OCI-LY3 (cell line): ENCODE measurements around the gene PHKB.

Experiments
- H2AFZ ChIP-seq: fragments of 200-600, 300-600 bp; shearing (Covaris generic); 2 replicates; pipeline ENCODE4 v1.6.0; 2014; ENCODE audit warnings: antibody characterized with exemption, low read depth, low read length
- H3K27ac ChIP-seq: fragments of 200-600, 300-600 bp; sonication (generic); 2 replicates; pipeline ENCODE4 v1.5.1; 2014; ENCODE audit warnings: mild to moderate bottlenecking, low read length, moderate library complexity, mixed read lengths
- H3K27me3 ChIP-seq: fragments of 200-600, 300-600 bp; sonication (generic); 2 replicates; pipeline ENCODE4 v1.6.1; 2014; ENCODE audit warnings: low read depth, low read length, mixed read lengths
- H3K36me3 ChIP-seq: fragments of 200-600, 300-600 bp; sonication (generic); replicated peaks from 2 replicates; pipeline ENCODE3; 2014; ENCODE audit warnings: low read depth, low read length, mixed read lengths
- H3K4me1 ChIP-seq: fragments of 300-600, 200-600 bp; sonication (generic); 2 replicates; pipeline ENCODE4 v1.6.1; 2014; ENCODE audit warnings: low read length, mixed read lengths
- H3K4me2 ChIP-seq: fragments of 200-600, 300-600 bp; sonication (generic); 2 replicates; pipeline ENCODE4 v1.6.1; 2014; ENCODE audit warnings: low read length, mixed read lengths
- H3K4me3 ChIP-seq: fragments of 300-600, 200-600 bp; sonication (generic); 2 replicates; pipeline ENCODE4 v1.5.1; 2014; ENCODE audit warnings: antibody characterized with exemption, mild to moderate bottlenecking, low read length, moderate library complexity
- H3K79me2 ChIP-seq: fragments of 300-600, 200-600 bp; shearing (Covaris generic); 2 replicates; pipeline ENCODE4 v1.6.1; 2014; ENCODE audit warnings: mild to moderate bottlenecking, low read length, mixed read lengths
- H3K9ac ChIP-seq: fragments of 300-600, 200-600 bp; shearing (Covaris generic); 2 replicates; pipeline ENCODE4 v1.6.0; 2014; ENCODE audit warnings: mild to moderate bottlenecking, low read length, moderate library complexity
- H3K9me3 ChIP-seq: fragments of 200-600, 300-600 bp; shearing (Covaris generic); 2 replicates; pipeline ENCODE4 v1.6.1; 2014; ENCODE audit warnings: low read length, mixed read lengths; ENCODE audit not compliant: insufficient read depth
- H4K20me1 ChIP-seq: fragments of 200-600, 300-600 bp; sonication (generic); 2 replicates; pipeline ENCODE4 v1.6.1; 2016; ENCODE audit warnings: low read length, mixed read lengths; ENCODE audit not compliant: insufficient read depth
- CTCF ChIP-seq: fragments of 200-600, 300-600 bp; sonication (generic); IDR thresholded peaks from 2 replicates; pipeline ENCODE4 v1.5.1; 2014; ENCODE audit warnings: antibody characterized with exemption, low read length, low read depth
- EZH2phosphoT487 ChIP-seq: fragments of 200-600 bp; shearing (Covaris generic); IDR thresholded peaks from 2 replicates; pipeline ENCODE4 v1.6.1; 2018; ENCODE audit warnings: antibody characterized with exemption, mixed run types, low read depth

PHKB gene

GRCh38 chr16:47631131-47631530 lies 170.0 kb downstream of the PHKB start:
- no peaks in the 10 kb centered on the region for H3K9me3 ChIP-seq
- H3K27me3 ChIP-seq: no peaks in the 10 kb centered on the region
- H3K9ac ChIP-seq: no peak overlapping the region
- TF ChIP-seq CTCF (no peak), EZH2phosphoT487 (no peak)
- no peaks in the 10 kb centered on the region for H3K36me3 ChIP-seq
- H3K79me2 ChIP-seq: no peaks in the 10 kb centered on the region
- H2AFZ ChIP-seq: no peak overlapping the region
- H3K4me1 ChIP-seq: no peaks in the 10 kb centered on the region
- H4K20me1 ChIP-seq: no peaks in the 10 kb centered on the region
- H3K4me3 ChIP-seq: no peak overlapping the region
- H3K4me2 ChIP-seq: no peak overlapping the region
- H3K27ac ChIP-seq: no peak overlapping the region

GRCh38 chr16:47634126-47634525 lies 173.0 kb downstream of the PHKB start:
- no peak for TF ChIP-seq EZH2phosphoT487
- no peak for TF ChIP-seq CTCF
- Histone ChIP-seq H4K20me1 (no peaks in the 10 kb centered on the region), H3K9ac (no peak overlapping the region), H2AFZ (no peak overlapping the region), H3K9me3 (no peaks in the 10 kb centered on the region), H3K4me2 (no peak overlapping the region), H3K79me2 (no peaks in the 10 kb centered on the region), H3K27me3 (no peaks in the 10 kb centered on the region), H3K4me3 (no peak overlapping the region), H3K27ac (no peak overlapping the region), H3K36me3 (no peaks in the 10 kb centered on the region), H3K4me1 (no peaks in the 10 kb centered on the region)

GRCh38 chr16:47634727-47635126 lies 173.6 kb downstream of the PHKB start:
- no peaks in the 10 kb centered on the region for H4K20me1 ChIP-seq
- H3K9ac ChIP-seq: no peak overlapping the region
- H2AFZ ChIP-seq: no peak overlapping the region
- H3K4me2 ChIP-seq: no peak overlapping the region
- no peaks in the 10 kb centered on the region for H3K36me3 ChIP-seq
- no peak overlapping the region for H3K4me3 ChIP-seq
- H3K79me2 ChIP-seq: no peaks in the 10 kb centered on the region
- TF ChIP-seq EZH2phosphoT487 (no peak), CTCF (no peak)
- H3K4me1 ChIP-seq: no peaks in the 10 kb centered on the region
- no peak overlapping the region for H3K27ac ChIP-seq
- H3K9me3 ChIP-seq: no peaks in the 10 kb centered on the region
- no peaks in the 10 kb centered on the region for H3K27me3 ChIP-seq

GRCh38 chr16:47636501-47637099 lies 175.5 kb downstream of the PHKB start:
- H3K36me3 ChIP-seq: no peaks in the 10 kb centered on the region
- H4K20me1 ChIP-seq: no peaks in the 10 kb centered on the region
- H3K4me2 ChIP-seq: no peak overlapping the region
- no peak overlapping the region for H3K4me3 ChIP-seq
- no peaks in the 10 kb centered on the region for H3K9me3 ChIP-seq
- H2AFZ ChIP-seq: no peak overlapping the region
- H3K9ac ChIP-seq: no peak overlapping the region
- no peaks in the 10 kb centered on the region for H3K27me3 ChIP-seq
- no peaks in the 10 kb centered on the region for H3K79me2 ChIP-seq
- H3K4me1 ChIP-seq: no peaks in the 10 kb centered on the region
- no peak overlapping the region for H3K27ac ChIP-seq
- TF ChIP-seq EZH2phosphoT487 (no peak), CTCF (no peak)
